Small intestine (tissue), 7 donors: ENCODE measurements around the gene KCTD18. TPM values are rescaled to one million over a fixed set of nuclear protein-coding genes. Genes with fewer than 3 reads are reported as not detected.

ENCODE experiments used
- DNase-seq, 2 donors: peaks; one replicate each; pipeline versions ENCODE4 v3.0.0 to v3.0.0-alpha.2; 2013
- FAIRE-seq: peaks from 2 replicates; lab custom pipeline; 2012; peaks lifted over from hg19 to GRCh38; lab: Jason Lieb, UNC
- H3K27ac ChIP-seq, 3 donors: one replicate each; pipeline ENCODE4 v1.5.1; 2013; ENCODE audit warnings: low read length in 2 of 3, mild to moderate bottlenecking in 2 of 3, control low read depth in 1 of 3, inconsistent platforms in 1 of 3, low read depth in 1 of 3, moderate library complexity in 1 of 3
- H3K27me3 ChIP-seq, 3 donors: one replicate each; pipeline ENCODE4 v1.6.1; 2013; ENCODE audit warnings: low read length in 3 of 3, inconsistent platforms in 1 of 3; ENCODE audit not compliant: control insufficient read depth in 3 of 3, insufficient read depth in 3 of 3
- H3K36me3 ChIP-seq, 3 donors: one replicate each; pipeline ENCODE4 v1.6.1; 2013; ENCODE audit warnings: low read length in 3 of 3, inconsistent platforms in 1 of 3, low read depth in 1 of 3, mild to moderate bottlenecking in 1 of 3, moderate library complexity in 1 of 3; ENCODE audit not compliant: control insufficient read depth in 3 of 3, insufficient read depth in 2 of 3
- H3K4me1 ChIP-seq, 3 donors: one replicate each; pipeline ENCODE4 v1.6.1; 2013; ENCODE audit warnings: low read length in 2 of 3, inconsistent platforms in 1 of 3, low read depth in 1 of 3, mild to moderate bottlenecking in 1 of 3, moderate library complexity in 1 of 3; ENCODE audit not compliant: control insufficient read depth in 3 of 3, insufficient read depth in 2 of 3
- H3K4me3 ChIP-seq, 3 donors: one replicate each; pipeline ENCODE4 v1.5.1; 2013; ENCODE audit warnings: low read length in 3 of 3, control low read depth in 1 of 3, inconsistent platforms in 1 of 3, low read depth in 1 of 3, mild to moderate bottlenecking in 1 of 3, moderate library complexity in 1 of 3
- H3K9me3 ChIP-seq, 2 donors: one replicate each; pipeline ENCODE4 v1.6.1; 2013; ENCODE audit warnings: low read depth in 1 of 2, low read length in 1 of 2; ENCODE audit not compliant: control insufficient read depth in 2 of 2, insufficient read depth in 1 of 2
- WGBS, 3 donors: extraction: QIAGEN DNeasy Blood & Tissue Kit; methylation state at CpG; one replicate each; pipeline ENCODE4 v1.1.7; 2013; 5-methylcytosine and 5-hydroxymethylcytosine counted together
- polyA plus RNA-seq, 4 donors: library from polyadenylated mRNA; stranded (reverse) in 3 of 4; unstranded in 1 of 4; fragments of 200-250 nt in 3 of 4; fragments of 120-200 nt in 1 of 4; gene quantifications; one replicate each; pipeline versions ENCODE4 v1.2.1 to v1.2.3, GENCODE V29; 2013
- donor health status: healthy with polysubstance abuse.
- donor health status: control.
- donor health status: control.
- donor health status: Bipolar disorder and iron deficiency.
- donor health status: healthy.

The KCTD18 gene
- polyA plus RNA-seq, 4 donors: 8.6 to 14.3 (median 11.0) TPM

DNA sequence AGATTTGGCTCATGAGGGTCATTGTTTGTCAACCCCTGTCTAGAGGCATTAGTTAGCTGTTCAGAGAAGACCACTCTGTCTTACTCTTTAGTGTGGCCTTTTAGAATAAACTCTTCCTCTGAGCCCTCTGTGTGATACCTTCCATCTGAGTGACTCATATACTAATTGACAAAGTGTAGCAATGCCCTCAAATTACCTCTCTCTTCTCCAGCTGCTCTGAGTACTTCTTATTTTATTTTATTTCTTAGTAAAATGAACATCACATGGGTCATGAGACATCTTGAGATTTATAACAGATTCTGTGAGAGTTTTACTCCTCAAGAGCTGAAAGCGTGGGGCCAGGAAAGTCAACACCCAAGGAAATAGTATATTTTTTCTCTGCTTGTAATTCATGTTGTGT lies 67.4 kb downstream of the KCTD18 start:
- peaks cover 3 to 29% (median 6%) of the 10 kb centered on the region in 3 donors for H3K36me3 ChIP-seq
- FAIRE-seq: no peak
- WGBS, 3 donors: 89 to 95% (median 94%) methylated on average over 1 of the region's 1 CpG
- H3K27ac ChIP-seq: peak overlapping the region in 1 of 3 donors; percentile 37
- no peaks in the 10 kb centered on the region for H3K27me3 ChIP-seq
- DNase-seq: no peak
- H3K4me3 ChIP-seq: no peak overlapping the region
- H3K9me3 ChIP-seq: no peaks in the 10 kb centered on the region
- H3K4me1 ChIP-seq: no peaks in the 10 kb centered on the region

DNA sequence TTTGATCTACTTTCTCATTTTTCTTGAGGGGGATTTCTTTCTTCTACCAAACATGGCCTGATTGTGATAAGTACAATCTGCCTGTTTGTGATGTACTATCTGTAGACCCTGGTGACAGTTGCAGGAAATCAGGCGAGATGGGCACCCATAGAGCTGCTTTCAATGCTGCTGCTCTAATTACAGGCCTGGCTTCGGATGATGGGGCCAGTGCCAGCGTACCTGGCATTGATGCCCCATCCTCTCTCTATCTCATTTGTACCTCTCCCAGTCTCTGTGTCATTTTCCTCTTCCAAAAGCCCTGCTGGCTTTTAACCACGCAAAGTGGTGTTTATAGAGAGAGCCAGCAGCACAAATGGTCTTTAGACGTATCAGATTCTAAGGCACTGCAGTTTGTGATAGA lies 69.9 kb downstream of the KCTD18 start:
- Histone ChIP-seq H3K36me3 (peaks cover 5 to 23% (median 6%) of the 10 kb centered on the region in 3 donors), H3K4me3 (no peak overlapping the region), H3K4me1 (no peaks in the 10 kb centered on the region), H3K9me3 (no peaks in the 10 kb centered on the region), H3K27me3 (no peaks in the 10 kb centered on the region), H3K27ac (no peak overlapping the region)
- DNase-seq: no peak
- no peak for FAIRE-seq
- WGBS, 3 donors: 95 to 97% (median 95%) methylated on average over 5 of the region's 5 CpGs

Other genes starting within 250 kb of the KCTD18 start
- 100 to 1,000 TPM in 1 of 4 donors, 10 to 100 TPM in 3; 66.7 to 104 (median 96.0) TPM for gene SPATS2L, start 203.4 kb downstream of the KCTD18 start, polyA plus RNA-seq
- gene SGO2, start 16.1 kb upstream of the KCTD18 start, polyA plus RNA-seq: 1 to 10 TPM in 2 of 4 donors, under 1 TPM in 2; 0.27 to 6.4 (median 3.2) TPM
- gene AOX1, start 75.9 kb upstream of the KCTD18 start, polyA plus RNA-seq: 10 to 100 TPM in 1 of 4 donors, 1 to 10 TPM in 2, under 1 TPM in 1; 0.45 to 27.3 (median 1.8) TPM